CD14-positive monocyte (primary cell): ENCODE results near the gene C10orf67. TPM values are rescaled to one million over a fixed set of nuclear protein-coding genes. Genes with fewer than 3 reads are reported as not detected.

Source experiments
- DNase-seq, 3 donors: peaks; one replicate each; pipeline ENCODE4 v3.0.0-alpha.2; 2011 to 2022
- H2AFZ ChIP-seq: 2 replicates; pipeline ENCODE4 v1.6.0; 2012; ENCODE audit warnings: mild to moderate bottlenecking, low read depth, low read length, inconsistent platforms; ENCODE audit not compliant: insufficient read depth, poor library complexity, severe bottlenecking
- H3K27ac ChIP-seq, 2 donors: 1 replicate in 1 of 2; 2 replicates in 1 of 2; pipeline ENCODE4 v1.5.1; 2012 to 2013; ENCODE audit warnings: low read length in 2 of 2, control low read depth in 1 of 2, inconsistent platforms in 1 of 2, low read depth in 1 of 2, mild to moderate bottlenecking in 1 of 2
- H3K27me3 ChIP-seq, 2 donors: one replicate each; pipeline versions ENCODE4 v1.6.0 to v1.6.1; 2011 to 2013; ENCODE audit warnings: low read length in 2 of 2; ENCODE audit not compliant: control insufficient read depth in 2 of 2, insufficient read depth in 2 of 2
- H3K36me3 ChIP-seq, 2 donors: replicated peaks in 1 of 2; 1 replicate in 1 of 2; 2 replicates in 1 of 2; pipeline versions ENCODE4 v1.5.1 to v1.6.1; 2012 to 2013; ENCODE audit warnings: low read length in 2 of 2, control low read depth in 1 of 2, inconsistent platforms in 1 of 2, mild to moderate bottlenecking in 1 of 2; ENCODE audit not compliant: insufficient read depth in 2 of 2, control insufficient read depth in 1 of 2
- H3K4me1 ChIP-seq, 2 donors: 1 replicate in 1 of 2; 2 replicates in 1 of 2; pipeline versions ENCODE4 v1.5.1 to v1.6.1; 2012 to 2013; ENCODE audit warnings: low read length in 2 of 2, control low read depth in 1 of 2, inconsistent platforms in 1 of 2, mild to moderate bottlenecking in 1 of 2, moderate library complexity in 1 of 2; ENCODE audit not compliant: insufficient read depth in 2 of 2, control insufficient read depth in 1 of 2
- H3K4me2 ChIP-seq: replicated peaks from 2 replicates; pipeline ENCODE3; 2012; ENCODE audit warnings: low read length, moderate library complexity, mild to moderate bottlenecking; ENCODE audit not compliant: poor library complexity, severe bottlenecking; ENCODE audit errors: extremely low read depth
- H3K4me3 ChIP-seq, 3 experiments: fragments of 200-600 bp in 1 of 3; sonication (generic) in 1 of 3; replicated peaks in 1 of 3; 1 replicate in 2 of 3; 2 replicates in 1 of 3; pipeline ENCODE4 v1.5.1; 2011 to 2013; ENCODE audit warnings: low read length in 3 of 3, mild to moderate bottlenecking in 3 of 3, control low read depth in 2 of 3, low read depth in 2 of 3, inconsistent platforms in 1 of 3, moderate library complexity in 1 of 3
- H3K79me2 ChIP-seq: 2 replicates; pipeline ENCODE4 v1.6.0; 2012; ENCODE audit warnings: mild to moderate bottlenecking, control low read depth, inconsistent platforms, low read length, moderate library complexity; ENCODE audit not compliant: insufficient read depth
- H3K9ac ChIP-seq: 2 replicates; pipeline ENCODE4 v1.6.0; 2017; ENCODE audit warnings: low read length, mild to moderate bottlenecking; ENCODE audit not compliant: insufficient read depth, poor library complexity, severe bottlenecking
- H3K9me3 ChIP-seq, 2 donors: replicated peaks in 1 of 2; 1 replicate in 1 of 2; 2 replicates in 1 of 2; pipeline versions ENCODE4 v1.5.1 to v1.6.1; 2012 to 2013; ENCODE audit warnings: low read length in 2 of 2, control low read depth in 1 of 2; ENCODE audit not compliant: control insufficient read depth in 1 of 2, insufficient read depth in 1 of 2
- H4K20me1 ChIP-seq: 2 replicates; pipeline ENCODE4 v1.6.0; 2012; ENCODE audit warnings: mild to moderate bottlenecking, low read length, control low read depth, moderate library complexity; ENCODE audit not compliant: insufficient read depth
- H3K27ac Mint-ChIP-seq, 7 donors: one replicate each; pipeline ENCODE4 v1.8.0; 2020; ENCODE audit warnings: mild to moderate bottlenecking in 7 of 7, mixed read lengths in 7 of 7, moderate library complexity in 6 of 7, inconsistent platforms in 2 of 7
- H3K27me3 Mint-ChIP-seq, 3 donors: one replicate each; pipeline ENCODE4 v1.8.0; 2021 to 2022; ENCODE audit warnings: low read depth in 3 of 3, mild to moderate bottlenecking in 3 of 3, mixed read lengths in 3 of 3, moderate library complexity in 3 of 3, inconsistent platforms in 1 of 3
- H3K36me3 Mint-ChIP-seq, 2 donors: one replicate each; pipeline ENCODE4 v1.8.0; 2020; ENCODE audit warnings: mixed read lengths in 2 of 2, inconsistent platforms in 1 of 2, mild to moderate bottlenecking in 1 of 2
- H3K4me1 Mint-ChIP-seq: one replicate; pipeline ENCODE4 v1.8.0; 2020; ENCODE audit warnings: mild to moderate bottlenecking, mixed read lengths
- H3K4me3 Mint-ChIP-seq, 2 donors: one replicate each; pipeline ENCODE4 v1.8.0; 2020; ENCODE audit warnings: mild to moderate bottlenecking in 2 of 2, mixed read lengths in 2 of 2, moderate library complexity in 1 of 2
- H3K9me3 Mint-ChIP-seq, 7 donors: one replicate each; pipeline ENCODE4 v1.8.0; 2020 to 2022; ENCODE audit warnings: mixed read lengths in 7 of 7, mild to moderate bottlenecking in 6 of 7, moderate library complexity in 6 of 7, inconsistent platforms in 2 of 7
- WGBS: methylation state at CpG from one replicate; pipeline ENCODE4 v1.1.5; 2013; ENCODE audit warnings: missing lambda C conversion rate; ENCODE audit not compliant: insufficient coverage; 5-methylcytosine and 5-hydroxymethylcytosine counted together
- intact Hi-C, 2 donors: fragments of 100-400 bp; cut with micrococcal nuclease; formaldehyde crosslinking; loops; one replicate each; pipeline versions ENCODE4 v1.15.0 to v1.15.1; 2023
- polyA plus RNA-seq, 3 donors: library from polyadenylated mRNA; depleted of rRNA in 1 of 3; unstranded in 2 of 3; stranded (reverse) in 1 of 3; fragments of 300-500 nt in 2 of 3; fragments of >200 nt in 1 of 3; fragmentation: Illumina TruSeq in 2 of 3; gene quantifications; 1 replicate in 2 of 3; 2 replicates in 1 of 3; pipeline ENCODE4 v1.2.3, GENCODE V29; 2012 to 2021
- TF ChIP-seq, protein P1 (sequence below): fragments of 200-600 bp; IDR thresholded peaks from one replicate; pipeline ENCODE4 v1.8.0; 2022; ENCODE audit warnings: antibody characterized with exemption, mild to moderate bottlenecking

C10orf67 gene
- polyA plus RNA-seq, 3 donors: not detected

- TF ChIP-seq, protein P1, sequence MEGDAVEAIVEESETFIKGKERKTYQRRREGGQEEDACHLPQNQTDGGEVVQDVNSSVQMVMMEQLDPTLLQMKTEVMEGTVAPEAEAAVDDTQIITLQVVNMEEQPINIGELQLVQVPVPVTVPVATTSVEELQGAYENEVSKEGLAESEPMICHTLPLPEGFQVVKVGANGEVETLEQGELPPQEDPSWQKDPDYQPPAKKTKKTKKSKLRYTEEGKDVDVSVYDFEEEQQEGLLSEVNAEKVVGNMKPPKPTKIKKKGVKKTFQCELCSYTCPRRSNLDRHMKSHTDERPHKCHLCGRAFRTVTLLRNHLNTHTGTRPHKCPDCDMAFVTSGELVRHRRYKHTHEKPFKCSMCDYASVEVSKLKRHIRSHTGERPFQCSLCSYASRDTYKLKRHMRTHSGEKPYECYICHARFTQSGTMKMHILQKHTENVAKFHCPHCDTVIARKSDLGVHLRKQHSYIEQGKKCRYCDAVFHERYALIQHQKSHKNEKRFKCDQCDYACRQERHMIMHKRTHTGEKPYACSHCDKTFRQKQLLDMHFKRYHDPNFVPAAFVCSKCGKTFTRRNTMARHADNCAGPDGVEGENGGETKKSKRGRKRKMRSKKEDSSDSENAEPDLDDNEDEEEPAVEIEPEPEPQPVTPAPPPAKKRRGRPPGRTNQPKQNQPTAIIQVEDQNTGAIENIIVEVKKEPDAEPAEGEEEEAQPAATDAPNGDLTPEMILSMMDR: no peak
- Histone ChIP-seq H3K9ac (no peak overlapping the region), H3K36me3 (no peaks in the 10 kb centered on the region), H4K20me1 (no peaks in the 10 kb centered on the region), H3K27ac (no peak overlapping the region), H3K79me2 (no peaks in the 10 kb centered on the region), H3K4me2 (no peak overlapping the region), H3K4me3 (no peak overlapping the region), H3K27me3 (peaks cover 0 to 7% of the 10 kb centered on the region in 2 donors), H2AFZ (no peak overlapping the region), H3K9me3 (no peaks in the 10 kb centered on the region), H3K4me1 (peaks cover 9 to 11% of the 10 kb centered on the region in 2 donors)
- Mint-ChIP-seq H3K27me3 (peaks cover 5 to 21% (median 11%) of the 10 kb centered on the region in 3 donors), H3K4me3 (peak overlapping the region in 1 of 2 donors; percentile 7), H3K9me3 (peaks cover 0 to 3% (median 2%) of the 10 kb centered on the region in 7 donors), H3K36me3 (no peaks in the 10 kb centered on the region), H3K27ac (no peak overlapping the region), H3K4me1 (peaks cover 24% of the 10 kb centered on the region)
- intact Hi-C loops: no loop called here
- no CpG with 5 or more reads among the region's 1 CpG for WGBS
- no peak for DNase-seq
These were observed 26.5 kb upstream of the C10orf67 start for GRCh38 chr10:23371073-23371472.

DNA sequence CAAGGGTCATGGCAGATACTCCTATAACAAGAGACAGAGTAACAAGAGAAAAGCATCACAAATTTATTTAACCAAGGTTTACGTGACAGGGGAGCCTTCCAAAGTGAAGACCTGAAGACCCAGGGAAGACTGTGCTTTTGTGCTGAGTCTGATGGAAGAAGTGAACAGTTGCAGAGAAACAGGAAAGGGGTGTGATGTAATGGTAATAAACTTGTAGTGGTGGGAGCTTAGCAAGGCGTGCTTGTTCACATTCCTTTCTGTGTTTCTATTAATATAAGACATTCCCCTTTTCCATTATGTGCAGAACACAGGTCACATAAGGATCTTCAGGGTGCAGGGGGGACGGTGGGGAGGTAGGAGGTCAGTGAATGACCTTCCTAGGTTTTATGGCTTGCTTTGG, 25.5 kb upstream of the C10orf67 start:
- no peak overlapping the region for H3K9ac ChIP-seq
- H3K36me3 Mint-ChIP-seq: no peaks in the 10 kb centered on the region
- peak overlapping the region in 1 of 7 donors; percentile 43 for H3K27ac Mint-ChIP-seq
- peaks cover 0 to 5% (median 2%) of the 10 kb centered on the region in 7 donors for H3K9me3 Mint-ChIP-seq
- H3K36me3 ChIP-seq: no peaks in the 10 kb centered on the region
- no peaks in the 10 kb centered on the region for H3K9me3 ChIP-seq
- no peak for DNase-seq
- intact Hi-C loops: no loop called here
- no peak overlapping the region for H3K4me3 Mint-ChIP-seq
- peaks cover 0 to 7% of the 10 kb centered on the region in 2 donors for H3K27me3 ChIP-seq
- no peaks in the 10 kb centered on the region for H3K79me2 ChIP-seq
- peaks cover 5 to 21% (median 11%) of the 10 kb centered on the region in 3 donors for H3K27me3 Mint-ChIP-seq
- H3K4me3 ChIP-seq: no peak overlapping the region
- TF ChIP-seq, protein P1: no peak
- no peak overlapping the region for H3K27ac ChIP-seq
- H3K4me2 ChIP-seq: no peak overlapping the region
- no peak overlapping the region for H2AFZ ChIP-seq
- no peaks in the 10 kb centered on the region for H4K20me1 ChIP-seq
- peaks cover 19% of the 10 kb centered on the region for H3K4me1 Mint-ChIP-seq
- WGBS: 50% methylated on average over 1 of the region's 3 CpGs
- H3K4me1 ChIP-seq: peaks cover 5 to 6% of the 10 kb centered on the region in 2 donors
